Esophagus squamous epithelium (tissue), 4 donors: ENCODE measurements around the gene BABAM2.

ENCODE experiments used
- POLR2A ChIP-seq, 4 donors: fragments of 450-650 bp; IDR thresholded peaks; one replicate each; pipeline ENCODE4 v1.6.1; 2017; ENCODE audit warnings: antibody characterized with exemption in 4 of 4, mild to moderate bottlenecking in 4 of 4, moderate library complexity in 3 of 4
- TF ChIP-seq, protein P1 (sequence below), 6 experiments: fragments of 450-650 bp in 4 of 6; fragments of 200-600 bp in 2 of 6; sonication (generic) in 2 of 6; IDR thresholded peaks; one replicate each; pipeline ENCODE4 v1.5.1; 2016 to 2019; ENCODE audit warnings: antibody characterized with exemption in 6 of 6, mild to moderate bottlenecking in 4 of 6, moderate library complexity in 4 of 6

DNA sequence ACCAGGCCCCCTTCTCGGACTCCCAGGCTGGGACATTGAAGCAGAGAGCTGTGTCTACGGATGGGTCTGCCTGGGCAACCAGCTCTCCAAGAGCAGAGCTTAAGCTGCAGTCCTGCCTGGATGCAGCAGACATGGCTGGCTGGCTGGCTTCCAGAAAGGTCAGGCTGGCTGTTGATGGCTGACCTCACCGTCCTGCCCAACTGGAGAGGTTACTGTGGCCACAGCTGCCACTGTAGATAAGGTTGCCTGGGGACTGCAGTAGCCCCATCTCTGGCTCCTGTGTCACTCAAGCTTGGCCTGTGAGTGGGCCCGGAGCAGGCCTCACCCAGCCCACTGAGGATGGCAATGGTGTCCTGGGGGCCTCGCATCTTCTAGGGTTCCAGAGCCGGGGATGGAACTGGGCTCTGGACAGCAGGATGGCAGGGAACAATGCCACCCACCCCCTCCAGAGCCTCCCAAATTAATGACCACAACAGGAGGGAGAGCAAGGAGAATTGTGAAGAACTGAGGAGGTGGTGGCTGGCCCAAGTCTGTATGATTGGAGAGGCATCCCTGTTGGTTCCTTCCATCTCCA lies 465.1 kb downstream of the BABAM2 start:
- TF ChIP-seq, protein P1, sequence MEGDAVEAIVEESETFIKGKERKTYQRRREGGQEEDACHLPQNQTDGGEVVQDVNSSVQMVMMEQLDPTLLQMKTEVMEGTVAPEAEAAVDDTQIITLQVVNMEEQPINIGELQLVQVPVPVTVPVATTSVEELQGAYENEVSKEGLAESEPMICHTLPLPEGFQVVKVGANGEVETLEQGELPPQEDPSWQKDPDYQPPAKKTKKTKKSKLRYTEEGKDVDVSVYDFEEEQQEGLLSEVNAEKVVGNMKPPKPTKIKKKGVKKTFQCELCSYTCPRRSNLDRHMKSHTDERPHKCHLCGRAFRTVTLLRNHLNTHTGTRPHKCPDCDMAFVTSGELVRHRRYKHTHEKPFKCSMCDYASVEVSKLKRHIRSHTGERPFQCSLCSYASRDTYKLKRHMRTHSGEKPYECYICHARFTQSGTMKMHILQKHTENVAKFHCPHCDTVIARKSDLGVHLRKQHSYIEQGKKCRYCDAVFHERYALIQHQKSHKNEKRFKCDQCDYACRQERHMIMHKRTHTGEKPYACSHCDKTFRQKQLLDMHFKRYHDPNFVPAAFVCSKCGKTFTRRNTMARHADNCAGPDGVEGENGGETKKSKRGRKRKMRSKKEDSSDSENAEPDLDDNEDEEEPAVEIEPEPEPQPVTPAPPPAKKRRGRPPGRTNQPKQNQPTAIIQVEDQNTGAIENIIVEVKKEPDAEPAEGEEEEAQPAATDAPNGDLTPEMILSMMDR (IDR thresholded peaks at IDR 0.05) = no peak
- TF ChIP-seq POLR2A (IDR thresholded peaks at IDR 0.05) = no peak
